DOHH2 (cell line): ENCODE data around the gene UVRAG.

Experiments used
- H3F3A ChIP-seq: fragments of 200-600 bp; sonication (generic), shearing (Covaris generic); 2 replicates; pipeline ENCODE4 v1.6.0; 2016; ENCODE audit warnings: antibody characterized with exemption, mild to moderate bottlenecking; ENCODE audit not compliant: control insufficient read depth, insufficient read depth
- H3K27ac ChIP-seq: fragments of 200-600 bp; sonication (generic); 2 replicates; pipeline ENCODE4 v1.5.1; 2014; ENCODE audit warnings: low read depth, mild to moderate bottlenecking, low read length, moderate library complexity
- H3K27me3 ChIP-seq: fragments of 200-600 bp; sonication (generic); 2 replicates; pipeline ENCODE4 v1.6.1; 2014; ENCODE audit warnings: mild to moderate bottlenecking, low read length, mixed read lengths; ENCODE audit not compliant: control insufficient read depth
- H3K36me3 ChIP-seq: fragments of 200-600 bp; sonication (generic); 2 replicates; pipeline ENCODE4 v1.6.1; 2014; ENCODE audit warnings: mild to moderate bottlenecking, low read length, moderate library complexity, mixed read lengths; ENCODE audit not compliant: control insufficient read depth
- H3K4me1 ChIP-seq: fragments of 200-600 bp; sonication (generic); 2 replicates; pipeline ENCODE4 v1.6.1; 2014; ENCODE audit warnings: mild to moderate bottlenecking, low read length, mixed read lengths; ENCODE audit not compliant: control insufficient read depth
- H3K4me2 ChIP-seq: fragments of 200-600 bp; sonication (generic); 2 replicates; pipeline ENCODE4 v1.6.0; 2014; ENCODE audit warnings: mild to moderate bottlenecking, low read length, moderate library complexity
- H3K4me3 ChIP-seq: fragments of 200-600 bp; sonication (generic); 2 replicates; pipeline ENCODE4 v1.5.1; 2014; ENCODE audit warnings: mild to moderate bottlenecking, low read length, mixed read lengths
- H3K79me2 ChIP-seq: fragments of 200-600 bp; sonication (generic); 2 replicates; pipeline ENCODE4 v1.6.1; 2014; ENCODE audit warnings: mild to moderate bottlenecking, low read length, mixed read lengths; ENCODE audit not compliant: control insufficient read depth
- H3K9me2 ChIP-seq: fragments of 200-600 bp; sonication (generic); replicated peaks from 2 replicates; pipeline ENCODE4 v1.6.1; 2014; ENCODE audit warnings: mild to moderate bottlenecking, low read length, mixed read lengths; ENCODE audit not compliant: control insufficient read depth
- H3K9me3 ChIP-seq: fragments of 200-600 bp; sonication (generic); 2 replicates; pipeline ENCODE4 v1.6.1; 2014; ENCODE audit warnings: antibody characterized with exemption, low read length, mixed read lengths; ENCODE audit not compliant: control insufficient read depth, insufficient read depth
- H4K20me1 ChIP-seq: fragments of 200-600 bp; sonication (generic); 2 replicates; pipeline ENCODE4 v1.6.0; 2014; ENCODE audit warnings: low read depth, mild to moderate bottlenecking, antibody characterized with exemption, low read length, moderate library complexity; ENCODE audit not compliant: control insufficient read depth, insufficient read depth
- CTCF ChIP-seq: fragments of 200-600 bp; sonication (generic); IDR thresholded peaks from one replicate; pipeline ENCODE4 v1.5.1; 2014; ENCODE audit warnings: antibody characterized with exemption, mild to moderate bottlenecking, low read depth, low read length; ENCODE audit not compliant: poor library complexity, severe bottlenecking
- EZH2phosphoT487 ChIP-seq: fragments of 200-600 bp; sonication (generic); IDR thresholded peaks from 2 replicates; pipeline ENCODE4 v1.6.1; 2017; ENCODE audit warnings: borderline replicate concordance, mild to moderate bottlenecking, antibody characterized with exemption, low read length, moderate library complexity, mixed read lengths

Gene UVRAG

GRCh38 chr11:75802021-75802912 is 12.7 kb upstream of the UVRAG start:
- no peaks in the 10 kb centered on the region for H4K20me1 ChIP-seq
- H3K9me2 ChIP-seq, result no peaks in the 10 kb centered on the region
- no peak overlapping the region for H3K4me2 ChIP-seq
- H3K36me3 ChIP-seq, result no peaks in the 10 kb centered on the region
- no peak overlapping the region for H3K4me3 ChIP-seq
- H3K79me2 ChIP-seq, result no peaks in the 10 kb centered on the region
- H3F3A ChIP-seq, result peaks cover 10% of the 10 kb centered on the region; the same call in 1 of the 2 replicates
- no peak overlapping the region for H3K27ac ChIP-seq
- TF ChIP-seq CTCF (no peak), EZH2phosphoT487 (no peak)
- H3K4me1 ChIP-seq, result peaks cover 31% of the 10 kb centered on the region
- no peaks in the 10 kb centered on the region for H3K9me3 ChIP-seq
- H3K27me3 ChIP-seq, result no peaks in the 10 kb centered on the region

DNA sequence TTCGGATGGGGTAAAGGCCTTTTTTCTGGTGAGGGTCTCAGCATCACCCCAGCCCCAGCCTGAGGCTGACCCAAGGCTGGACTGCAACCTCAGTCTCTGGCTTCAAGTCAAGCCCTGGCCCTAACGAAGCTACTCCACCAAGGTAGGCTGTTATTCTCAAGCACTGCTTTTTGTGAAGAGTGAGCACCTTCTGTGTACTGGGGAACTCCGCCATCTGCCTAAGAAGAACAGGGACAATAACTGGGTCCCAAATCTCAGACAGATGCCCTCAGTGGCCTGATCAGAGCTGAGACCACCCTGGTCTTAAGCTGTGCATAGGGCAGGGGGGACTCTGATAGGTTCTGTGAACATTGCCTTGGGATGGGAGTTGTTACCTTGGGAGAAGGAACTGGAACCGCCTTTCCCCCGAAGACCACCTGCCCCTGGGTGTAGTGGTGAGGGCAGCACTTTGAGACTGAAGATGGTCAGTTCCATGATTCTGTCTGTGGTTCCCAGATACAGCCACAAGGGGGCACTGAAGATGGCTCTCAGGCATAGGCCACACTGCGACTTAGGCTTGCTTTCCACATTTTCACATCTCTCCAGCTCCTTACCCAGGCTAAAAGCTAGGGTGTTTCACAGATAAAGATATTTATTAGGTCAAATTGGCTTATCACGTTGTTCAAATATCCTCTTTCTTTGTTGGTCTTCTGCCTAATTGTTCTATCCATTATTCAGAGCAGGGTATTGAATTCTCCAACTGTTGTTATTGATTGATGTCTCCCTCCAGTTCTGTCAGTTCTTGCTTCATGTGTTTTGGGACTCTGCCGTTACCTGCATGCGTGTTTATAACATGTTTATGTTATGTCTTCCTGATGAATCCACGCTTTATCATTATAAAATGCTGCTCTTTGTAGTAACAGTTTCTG is 11.8 kb upstream of the UVRAG start:
- H3K4me2 ChIP-seq, result peak overlapping the region; percentile 22
- peaks cover 36% of the 10 kb centered on the region for H3K4me1 ChIP-seq
- H3K4me3 ChIP-seq, result no peak overlapping the region
- no peaks in the 10 kb centered on the region for H3K9me3 ChIP-seq
- no peaks in the 10 kb centered on the region for H3K79me2 ChIP-seq
- H3K9me2 ChIP-seq, result no peaks in the 10 kb centered on the region
- no peak overlapping the region for H3K27ac ChIP-seq
- no peak for TF ChIP-seq EZH2phosphoT487
- TF ChIP-seq CTCF, result peak; percentile 97
- no peaks in the 10 kb centered on the region for H4K20me1 ChIP-seq
- no peaks in the 10 kb centered on the region for H3K36me3 ChIP-seq
- no peaks in the 10 kb centered on the region for H3K27me3 ChIP-seq
- peaks cover 10% of the 10 kb centered on the region; the same call in 1 of the 2 replicates for H3F3A ChIP-seq

- H3K4me3 ChIP-seq, result no peak overlapping the region; the same call in 1 of the 2 replicates
- no peaks in the 10 kb centered on the region for H3K9me2 ChIP-seq
- H4K20me1 ChIP-seq, result no peaks in the 10 kb centered on the region
- peak overlapping the region; percentile 10 for H3K27ac ChIP-seq
- peaks cover 13% of the 10 kb centered on the region for H3F3A ChIP-seq
- no peaks in the 10 kb centered on the region for H3K27me3 ChIP-seq
- H3K4me1 ChIP-seq, result peaks cover 74% of the 10 kb centered on the region
- TF ChIP-seq CTCF, result no peak
- TF ChIP-seq EZH2phosphoT487, result no peak
- H3K36me3 ChIP-seq, result no peaks in the 10 kb centered on the region
- H3K79me2 ChIP-seq, result peaks cover 24% of the 10 kb centered on the region
- H3K4me2 ChIP-seq, result peak overlapping the region; percentile 55
- H3K9me3 ChIP-seq, result no peaks in the 10 kb centered on the region
These were observed 5.9 kb upstream of the UVRAG start for GRCh38 chr11:75809111-75809510.
